ENCODE data around the gene SALL1. TPM values are rescaled to one million over a fixed set of nuclear protein-coding genes. Genes with fewer than 3 reads are reported as not detected.

Gene SALL1
- not detected for total RNA-seq
- long read RNA-seq, donor 1 = 0 reads
- long read RNA-seq, donor 2 = 0 reads

DNA sequence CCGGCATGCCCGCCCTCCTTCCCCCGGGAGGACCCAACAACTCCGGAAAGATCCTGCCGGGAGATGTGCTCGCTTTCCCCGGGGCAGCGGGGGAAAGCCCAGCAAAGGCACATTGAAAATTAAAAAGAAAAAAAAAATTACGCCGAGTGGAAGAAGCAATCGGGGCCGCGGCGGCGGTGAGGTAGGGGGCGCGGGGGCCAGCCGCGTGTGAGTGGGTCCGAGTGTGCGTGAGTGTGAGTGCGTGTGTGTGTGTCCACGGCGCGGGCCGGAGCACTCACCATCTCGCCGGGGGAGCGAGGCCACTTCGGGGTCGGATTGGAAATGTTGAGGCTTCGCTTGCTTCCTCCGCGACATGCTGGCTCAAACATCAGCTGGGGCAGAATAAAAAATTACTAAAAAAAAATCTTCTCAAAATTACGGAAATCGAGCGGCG is at the start of gene SALL1:
Gene SALL1 (minus strand): TSS at position 383 of the 433 bp plus-strand sequence. CDS start 29 bp downstream, at position 354.
- intact Hi-C loops (cut with DNase I) = no loop called here

DNA sequence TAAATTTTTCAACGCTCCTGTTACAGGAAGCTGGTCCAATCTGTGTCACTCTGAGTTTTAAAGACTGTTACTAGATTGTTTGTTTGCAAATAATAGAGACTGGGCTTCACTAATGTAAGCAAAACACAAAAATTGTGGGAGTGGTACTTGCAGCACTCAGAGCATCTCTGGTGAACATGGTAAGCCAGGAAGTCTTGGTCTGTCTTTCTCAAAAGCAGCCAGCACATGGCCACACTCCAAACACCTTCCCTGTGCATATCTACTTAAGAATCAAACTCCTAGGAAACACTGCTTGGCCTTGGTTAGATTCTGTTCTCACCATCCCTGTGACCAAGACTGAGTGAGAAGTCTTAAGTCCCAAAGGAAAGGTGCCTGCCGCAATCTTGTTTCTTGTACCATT is 49.7 kb upstream of the SALL1 start:
- intact Hi-C loops (cut with DNase I) = loop anchor here in 1 of 2 donors (5.0 kb wide), 1 partner anchor 592 kb away; no protein-coding TSS in a partner anchor
- DNase-seq (ENCODE audit: low spot score) = no peak

More for the DNA sequence above, at the start of gene SALL1:
- no peak for DNase-seq (ENCODE audit: low spot score)

DNA sequence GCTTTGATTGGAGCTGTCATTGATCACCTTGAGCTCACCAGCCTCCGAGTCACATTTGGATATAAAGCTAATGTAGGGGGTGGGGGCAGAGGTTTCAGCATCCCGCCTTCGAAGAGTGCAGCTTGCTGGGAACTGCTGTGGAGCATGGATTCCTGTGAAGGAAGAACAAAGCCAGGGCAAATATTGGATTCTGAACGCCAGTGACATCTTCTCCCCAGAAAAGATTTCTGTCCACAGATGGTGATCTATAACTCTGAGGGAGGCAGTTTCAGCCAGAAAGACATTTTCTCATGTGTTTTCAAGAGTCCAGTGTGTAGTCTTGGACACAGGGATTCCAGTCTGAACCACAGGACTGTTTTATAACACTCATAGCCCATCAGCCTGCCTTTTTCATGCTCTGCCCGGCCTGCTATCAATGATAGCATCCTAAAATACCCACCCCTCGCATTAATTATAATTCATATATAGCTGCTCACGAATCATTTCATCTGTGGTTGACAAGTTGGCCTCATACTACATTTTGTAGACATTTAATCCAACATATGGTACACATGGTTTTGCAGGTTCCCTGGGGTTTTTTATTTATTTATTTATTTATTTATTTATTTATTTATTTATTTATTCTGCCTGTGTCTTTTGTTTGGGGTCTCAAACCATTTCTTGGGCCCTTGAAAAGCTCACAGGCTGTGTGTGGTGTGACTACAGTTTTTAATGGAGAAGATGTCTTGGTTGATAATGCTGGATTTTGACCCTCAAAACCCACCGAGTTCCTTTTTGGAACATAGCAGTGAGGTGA is 47.1 kb upstream of the SALL1 start:
- intact Hi-C loops (cut with DNase I) = no loop called here
- DNase-seq (ENCODE audit: low spot score) = no peak

DNA sequence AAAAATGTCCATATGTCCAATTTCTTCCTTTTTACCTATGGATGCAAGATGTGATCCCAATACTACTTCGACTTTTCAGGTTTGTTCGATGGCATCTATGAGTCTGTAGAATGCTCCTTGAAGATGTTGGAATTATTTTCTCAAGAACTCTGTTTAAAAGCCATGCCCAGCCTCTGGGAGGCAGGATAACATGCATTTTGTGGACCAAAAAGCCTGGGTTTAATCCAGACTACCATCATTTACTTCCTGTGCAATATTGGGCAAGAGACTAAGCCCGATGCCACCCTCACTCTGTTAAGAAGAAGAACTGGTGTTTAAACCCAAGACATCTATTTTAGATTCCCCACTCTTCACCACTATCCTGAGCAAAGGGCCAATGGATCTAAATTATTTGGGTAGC is 42.8 kb upstream of the SALL1 start:
- intact Hi-C loops (cut with DNase I) = no loop called here
- no peak for DNase-seq (ENCODE audit: low spot score)

DNA sequence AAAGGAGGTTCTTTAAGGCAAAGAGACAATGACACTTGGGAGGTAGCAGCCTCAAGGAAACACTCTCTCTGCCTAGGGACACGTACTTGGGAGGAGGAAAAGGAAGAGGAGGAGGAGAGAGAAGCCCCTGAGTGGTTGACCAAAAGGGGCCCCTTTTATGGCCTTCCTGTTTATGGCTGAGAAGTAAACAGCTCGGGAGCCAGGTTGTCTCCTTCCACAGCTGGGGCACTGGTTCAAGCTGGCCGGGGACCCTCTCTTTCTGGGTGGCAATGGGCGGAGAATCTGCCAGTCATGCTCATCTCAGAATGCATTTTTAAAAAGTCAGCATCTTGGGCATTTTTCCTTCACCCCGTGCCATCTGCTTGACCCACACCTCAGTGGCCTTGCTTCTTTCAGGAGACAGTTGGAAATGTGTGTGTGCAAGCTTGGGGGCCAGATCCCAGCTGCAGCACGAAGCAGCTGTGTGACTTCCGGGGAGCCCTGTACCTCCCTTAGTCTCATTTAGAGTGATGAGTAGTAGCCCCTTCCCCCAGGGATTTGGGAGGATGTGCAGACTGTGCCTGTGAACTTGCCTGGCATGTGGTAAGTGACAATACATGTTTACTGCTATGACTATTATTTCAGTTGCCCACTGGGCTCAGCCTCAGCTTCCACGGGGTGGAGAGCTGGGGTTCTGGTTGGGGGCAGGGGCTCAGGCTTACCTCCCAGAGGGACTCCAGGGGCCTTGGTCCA is 33.8 kb upstream of the SALL1 start:
- intact Hi-C loops (cut with DNase I) = loop anchor here in 1 of 2 donors (1.0 kb wide), 1 partner anchor 20 kb away; no protein-coding TSS in a partner anchor
- no peak for DNase-seq (ENCODE audit: low spot score)

DNA sequence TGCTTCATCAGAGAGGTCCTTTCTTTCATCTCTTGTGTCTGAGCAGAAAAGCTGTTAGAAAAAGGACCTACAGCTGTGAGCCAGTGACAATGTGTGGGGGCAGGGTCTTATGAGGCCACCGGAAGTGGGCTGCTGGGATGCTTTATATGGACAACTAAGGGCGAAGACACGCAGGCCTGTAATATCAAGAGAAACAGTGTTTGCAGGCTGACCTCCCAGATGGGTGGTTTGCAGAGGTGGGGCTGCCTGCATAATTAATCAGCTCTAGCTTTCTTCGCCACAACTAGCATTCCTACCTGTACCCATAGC is 30.4 kb upstream of the SALL1 start:
- intact Hi-C loops (cut with DNase I) = no loop called here
- no peak for DNase-seq (ENCODE audit: low spot score)

DNA sequence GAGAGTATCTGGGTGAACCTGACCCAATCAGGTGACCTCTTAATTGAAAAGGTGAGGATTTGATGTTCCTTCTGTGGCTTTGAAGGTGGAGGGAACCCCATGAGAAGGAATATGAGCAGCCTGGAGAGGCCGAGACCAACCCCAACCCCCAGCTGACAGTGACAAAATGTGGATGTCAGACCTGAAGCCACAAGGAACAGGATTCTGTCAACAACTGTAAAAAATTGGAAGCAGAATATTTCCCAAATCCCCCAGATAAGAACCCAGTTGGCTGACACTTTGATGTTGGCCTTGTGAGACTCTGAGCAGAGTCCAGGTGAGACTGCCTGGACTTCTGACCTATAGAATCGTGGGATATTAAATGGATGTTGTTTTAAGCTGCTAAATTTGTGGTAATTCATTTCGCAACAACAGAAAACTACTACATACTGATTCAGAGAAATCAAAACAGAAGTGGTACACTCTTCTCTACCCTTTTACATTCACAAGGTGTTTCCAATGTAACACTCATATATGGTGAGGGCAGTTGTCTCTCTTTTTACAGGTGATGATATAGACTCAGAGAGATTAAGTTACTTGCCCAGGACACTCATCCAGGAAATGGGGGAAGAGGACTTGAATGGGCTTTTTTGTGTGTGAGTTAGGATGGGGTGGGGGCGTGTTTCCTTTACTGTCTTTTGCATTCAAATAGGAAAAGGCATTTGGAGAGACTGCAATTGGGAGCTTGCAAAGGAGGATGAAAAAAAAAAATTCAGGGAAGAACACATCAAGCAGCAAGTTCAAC is 29.8 kb upstream of the SALL1 start:
- intact Hi-C loops (cut with DNase I) = no loop called here
- no peak for DNase-seq (ENCODE audit: low spot score)

DNA sequence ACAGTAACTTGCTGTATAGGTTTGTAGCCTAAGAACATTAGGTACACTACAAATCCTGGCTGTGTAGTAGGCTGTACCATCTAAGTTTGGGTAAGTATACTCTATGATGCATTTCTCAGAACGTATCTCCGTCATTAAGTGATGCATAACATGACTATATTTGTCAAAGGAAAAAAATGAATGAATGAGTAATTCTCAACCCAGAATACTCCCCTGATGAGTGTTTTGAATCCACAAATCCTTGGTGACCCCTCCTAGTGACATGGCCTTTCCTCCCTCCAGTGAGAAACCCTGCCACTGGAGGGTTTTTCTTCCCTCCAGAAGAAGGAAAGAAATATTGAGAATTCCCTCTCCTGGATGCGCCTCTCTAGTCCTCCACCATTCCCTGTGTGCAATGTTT is 24.0 kb upstream of the SALL1 start:
- intact Hi-C loops (cut with DNase I) = no loop called here

DNA sequence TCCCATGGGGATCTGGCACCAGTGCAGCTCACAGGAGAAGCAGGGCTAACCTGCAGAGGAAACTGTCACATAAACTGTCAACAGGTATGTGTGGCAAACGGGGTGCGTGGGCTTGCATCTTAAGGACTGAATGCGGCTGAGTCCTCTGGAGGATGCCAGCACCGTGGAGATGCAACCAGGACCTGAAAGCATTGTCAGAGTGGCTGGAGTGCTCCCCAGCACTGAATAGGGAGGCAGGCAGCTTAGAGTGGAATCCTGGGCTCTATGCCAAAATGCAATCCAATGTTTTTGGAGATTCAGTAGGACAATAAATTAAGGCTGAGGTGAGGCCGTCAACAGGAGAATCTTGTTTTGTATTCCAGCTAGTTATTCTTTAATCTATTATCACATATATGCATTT is 21.3 kb upstream of the SALL1 start:
- intact Hi-C loops (cut with DNase I) = no loop called here
- DNase-seq (ENCODE audit: low spot score) = no peak

More for the DNA sequence above, 24.0 kb upstream of the SALL1 start:
- no peak for DNase-seq (ENCODE audit: low spot score)

DNA sequence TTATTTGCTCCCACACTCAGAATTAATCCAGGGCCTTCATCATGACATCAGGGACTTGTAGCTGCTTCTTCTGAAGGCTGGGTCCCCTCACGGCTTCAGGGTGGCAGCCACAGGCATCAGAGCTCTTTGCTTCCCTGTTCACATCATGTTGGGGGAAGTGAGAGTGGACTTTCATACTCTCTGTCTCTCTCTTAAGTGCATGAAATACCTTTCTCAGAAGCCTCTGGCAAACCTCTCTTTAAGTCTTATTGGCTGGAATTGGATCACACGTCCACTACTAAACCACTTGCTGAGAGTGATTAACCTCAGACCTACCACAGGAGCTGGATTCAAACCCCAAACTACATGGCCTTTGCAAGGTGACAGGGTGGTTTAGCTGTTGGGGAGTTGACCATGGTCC is 17.7 kb upstream of the SALL1 start:
- DNase-seq (ENCODE audit: low spot score) = no peak
- intact Hi-C loops (cut with DNase I) = no loop called here

DNA sequence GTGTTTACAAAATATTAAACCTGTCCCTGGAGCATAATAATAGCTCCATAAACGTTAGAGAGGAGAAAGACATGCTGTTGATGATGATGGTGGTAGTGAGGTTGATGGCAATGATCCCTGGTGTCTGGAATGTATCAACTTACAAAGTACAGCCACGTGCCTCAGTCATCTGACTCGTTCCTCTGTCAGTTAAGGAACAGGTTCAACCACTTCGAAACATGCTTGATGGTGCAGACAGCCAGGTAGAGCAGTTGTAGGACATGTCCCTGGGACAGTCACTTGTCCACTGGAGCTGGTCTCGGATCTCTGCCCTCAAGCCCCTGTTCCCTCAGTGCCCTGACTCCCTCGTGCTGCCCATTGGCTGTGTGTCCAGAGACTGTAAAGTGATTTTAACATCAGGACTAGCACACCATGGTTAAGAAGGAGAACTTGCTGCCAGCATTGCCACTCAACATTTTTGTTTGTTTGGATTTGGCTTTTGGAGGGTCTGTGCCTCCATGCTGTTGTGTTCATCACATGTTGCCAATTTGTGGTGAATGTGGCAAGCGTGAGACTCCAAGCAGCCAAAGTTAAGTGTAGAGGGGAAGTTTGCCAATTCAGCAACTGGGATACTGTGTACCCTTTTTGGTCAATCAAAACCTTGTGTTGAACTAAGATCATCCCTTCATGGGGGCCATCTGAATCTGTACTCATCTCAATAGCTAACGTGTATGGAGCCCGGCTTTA is 16.3 kb upstream of the SALL1 start:
- intact Hi-C loops (cut with DNase I) = no loop called here
- DNase-seq (ENCODE audit: low spot score) = no peak

DNA sequence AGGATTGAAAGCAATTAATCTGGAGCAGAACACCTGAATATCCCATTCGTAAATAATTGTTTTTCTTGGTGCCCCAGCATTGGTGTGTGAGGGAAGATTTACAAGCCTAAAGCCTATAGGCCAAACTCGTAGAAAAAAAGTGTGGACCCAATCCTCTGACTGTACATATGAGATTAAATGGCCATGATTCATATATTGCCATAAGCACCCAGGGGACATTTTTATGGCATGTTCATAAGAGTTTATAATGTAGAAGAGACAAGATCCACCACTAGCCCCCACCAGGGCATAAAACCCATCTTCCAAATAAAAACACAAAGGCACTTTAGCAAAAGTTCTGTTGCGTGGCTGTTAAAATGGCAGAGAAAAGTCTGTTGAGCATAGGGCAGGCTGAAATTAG is 15.5 kb upstream of the SALL1 start:
- no peak for DNase-seq (ENCODE audit: low spot score)
- intact Hi-C loops (cut with DNase I) = no loop called here

DNA sequence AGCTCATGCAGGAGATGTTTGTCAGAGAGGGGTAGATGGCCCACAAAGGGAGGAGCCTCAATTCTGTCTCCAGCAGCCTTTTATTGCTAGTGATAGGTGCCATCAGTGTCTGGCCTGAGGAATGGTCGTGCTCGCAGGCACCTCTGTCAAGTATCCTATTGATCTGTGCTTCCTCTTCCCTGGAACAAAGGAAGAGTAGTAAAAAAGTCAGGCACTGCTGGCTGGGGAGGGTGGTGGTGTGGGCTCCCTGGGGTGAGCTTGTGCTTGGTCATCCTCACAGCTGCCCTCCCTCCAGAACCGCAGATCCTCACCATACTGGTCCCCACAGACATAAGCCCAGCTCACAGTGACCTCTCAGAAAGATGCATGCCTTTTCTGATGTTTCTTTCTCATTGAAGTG is 15.0 kb upstream of the SALL1 start:
- intact Hi-C loops (cut with DNase I) = no loop called here
- no peak for DNase-seq (ENCODE audit: low spot score)

DNA sequence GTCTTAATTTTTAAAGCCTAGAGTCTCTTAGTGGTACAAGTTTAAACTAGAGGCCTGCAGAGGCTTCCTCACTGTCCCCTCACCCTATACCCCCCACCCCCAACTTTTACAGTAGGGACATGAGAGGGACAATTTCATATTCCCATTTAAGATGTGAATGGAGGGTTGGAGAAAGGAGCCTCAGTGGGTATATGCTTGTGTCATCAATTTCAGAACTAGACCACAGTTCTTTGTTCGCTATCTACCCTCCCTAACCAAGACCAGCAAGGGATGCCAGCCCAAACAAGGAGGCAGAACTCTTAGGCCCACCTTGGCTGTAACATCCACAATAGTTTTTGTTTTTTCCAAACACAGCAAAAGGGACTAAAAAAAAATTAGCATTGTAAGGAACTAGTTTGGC is 14.0 kb upstream of the SALL1 start:
- DNase-seq (ENCODE audit: low spot score) = no peak
- intact Hi-C loops (cut with DNase I) = no loop called here

DNA sequence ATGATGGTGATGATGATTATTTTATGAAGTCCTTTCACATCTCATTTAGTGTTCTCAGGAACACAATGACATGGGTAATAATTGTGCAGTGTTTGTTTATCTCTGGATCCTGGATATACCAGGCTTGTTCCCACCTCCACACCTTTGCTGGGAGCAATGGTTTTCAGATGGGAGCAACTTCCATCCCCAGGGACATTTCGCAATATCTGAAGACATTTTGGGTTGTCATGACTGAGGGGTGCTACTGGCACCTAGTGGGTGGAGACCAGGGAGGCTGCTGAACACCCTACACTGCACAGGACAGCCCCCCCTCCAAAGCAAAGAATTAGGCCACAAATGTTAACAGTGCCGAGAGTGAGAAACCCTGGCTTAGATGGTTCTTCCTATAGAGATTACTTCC is 13.5 kb upstream of the SALL1 start:
- intact Hi-C loops (cut with DNase I) = no loop called here

DNA sequence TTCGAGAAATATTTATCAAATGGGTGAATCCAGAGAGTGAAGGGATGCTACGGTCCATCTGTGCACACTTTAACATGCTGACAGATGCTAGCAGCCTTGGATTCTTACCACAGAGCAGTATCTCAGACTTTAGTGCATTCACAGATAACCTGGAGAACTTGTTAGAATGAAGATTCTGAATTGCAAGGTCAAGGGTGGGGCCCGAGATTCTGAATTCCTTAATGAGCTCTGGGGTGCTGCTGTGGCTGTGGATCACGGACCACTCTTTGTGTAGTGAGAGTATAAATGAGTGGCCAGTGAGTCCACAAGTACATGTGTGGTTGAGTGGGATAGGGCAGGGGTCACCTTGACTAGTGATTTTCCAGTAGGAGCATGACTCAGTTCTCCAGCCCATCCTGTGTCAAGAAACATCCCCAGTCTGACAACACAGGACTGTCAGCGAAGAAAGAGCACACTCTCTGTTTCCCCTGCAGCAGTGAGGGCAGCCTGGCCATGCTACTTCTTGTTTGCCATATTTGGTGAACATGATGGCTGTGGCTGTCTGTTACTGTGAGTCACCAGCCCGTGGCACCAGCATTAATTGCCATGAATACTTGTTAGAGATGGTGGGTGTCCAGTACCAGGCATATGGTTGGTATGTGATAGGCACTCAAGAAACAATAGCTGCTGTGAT is 13.0 kb upstream of the SALL1 start:
- no peak for DNase-seq (ENCODE audit: low spot score)
- intact Hi-C loops (cut with DNase I) = no loop called here

More for the DNA sequence above, 13.5 kb upstream of the SALL1 start:
- no peak for DNase-seq (ENCODE audit: low spot score)

DNA sequence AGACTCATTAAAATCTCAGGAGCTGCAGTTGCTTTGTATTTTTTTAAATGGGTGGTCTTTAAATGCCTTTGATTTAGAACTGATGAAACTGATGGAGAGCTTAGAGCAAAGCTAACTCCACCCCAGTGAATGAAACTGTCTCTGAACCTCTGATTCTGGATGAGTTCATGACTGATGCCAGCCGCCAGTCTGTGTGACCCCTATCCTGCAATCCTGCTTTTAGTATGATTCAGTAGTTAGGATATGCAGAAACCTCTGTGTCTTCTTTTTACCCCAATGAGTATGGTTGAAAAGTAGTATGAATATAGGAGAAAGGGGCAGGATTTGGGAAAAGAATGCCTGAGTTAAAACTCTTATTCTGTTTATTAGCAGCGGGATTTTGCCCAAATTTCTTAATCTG is 12.3 kb upstream of the SALL1 start:
- intact Hi-C loops (cut with DNase I) = no loop called here
- no peak for DNase-seq (ENCODE audit: low spot score)

DNA sequence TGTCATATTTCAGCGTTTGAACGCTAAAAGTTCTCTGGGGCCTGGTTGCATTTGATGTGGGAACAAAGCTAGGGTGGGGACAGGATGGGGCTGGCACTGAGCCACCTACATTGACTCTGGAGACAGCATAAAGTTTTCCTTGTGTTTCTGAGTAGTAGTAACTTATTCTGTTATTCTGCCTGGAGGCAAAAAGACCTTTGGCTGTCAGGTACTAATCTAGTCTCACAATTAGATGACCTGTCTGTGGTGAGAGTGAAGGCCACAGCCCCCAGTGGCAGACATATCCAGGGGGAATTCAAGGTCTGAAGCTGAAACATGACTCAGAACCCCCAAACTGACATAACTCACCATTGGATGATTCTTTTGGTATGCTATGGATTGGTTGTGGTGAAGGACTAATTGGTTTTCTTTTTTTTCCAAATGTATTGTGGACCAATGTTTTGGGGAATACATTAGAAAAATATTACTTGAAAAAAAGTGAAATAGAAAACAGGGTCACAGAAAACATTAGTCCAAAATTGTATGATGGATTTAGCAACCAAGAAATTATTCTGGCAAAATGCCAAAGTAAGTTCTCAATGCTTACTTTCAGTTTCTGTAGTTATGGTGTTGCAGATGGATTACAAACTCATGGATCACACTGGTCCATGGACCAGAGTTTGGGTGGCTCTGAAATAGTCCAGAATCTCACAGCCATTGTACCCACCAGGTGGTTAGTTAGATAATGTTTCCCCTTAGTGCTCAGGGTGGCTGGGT is 10.5 kb upstream of the SALL1 start:
- intact Hi-C loops (cut with DNase I) = no loop called here
- DNase-seq (ENCODE audit: low spot score) = no peak
